GM11168 (cell line): Measurements from ENCODE around the gene GALNT11.
"Not testable (repeated sequence)": the region's sequence is repeated elsewhere in the genome, so short reads cannot be mapped to it uniquely, and the experiment has no call there.

ENCODE experiments used
- in situ Hi-C: fragments of 300-500 bp; cut with MboI; formaldehyde crosslinking; loops from one replicate; pipeline ENCODE4 v1.12.0; 2022; ENCODE audit warnings: low sequenced_read_pairs; ENCODE audit not compliant: unreplicated experiment

GALNT11 gene

DNA sequence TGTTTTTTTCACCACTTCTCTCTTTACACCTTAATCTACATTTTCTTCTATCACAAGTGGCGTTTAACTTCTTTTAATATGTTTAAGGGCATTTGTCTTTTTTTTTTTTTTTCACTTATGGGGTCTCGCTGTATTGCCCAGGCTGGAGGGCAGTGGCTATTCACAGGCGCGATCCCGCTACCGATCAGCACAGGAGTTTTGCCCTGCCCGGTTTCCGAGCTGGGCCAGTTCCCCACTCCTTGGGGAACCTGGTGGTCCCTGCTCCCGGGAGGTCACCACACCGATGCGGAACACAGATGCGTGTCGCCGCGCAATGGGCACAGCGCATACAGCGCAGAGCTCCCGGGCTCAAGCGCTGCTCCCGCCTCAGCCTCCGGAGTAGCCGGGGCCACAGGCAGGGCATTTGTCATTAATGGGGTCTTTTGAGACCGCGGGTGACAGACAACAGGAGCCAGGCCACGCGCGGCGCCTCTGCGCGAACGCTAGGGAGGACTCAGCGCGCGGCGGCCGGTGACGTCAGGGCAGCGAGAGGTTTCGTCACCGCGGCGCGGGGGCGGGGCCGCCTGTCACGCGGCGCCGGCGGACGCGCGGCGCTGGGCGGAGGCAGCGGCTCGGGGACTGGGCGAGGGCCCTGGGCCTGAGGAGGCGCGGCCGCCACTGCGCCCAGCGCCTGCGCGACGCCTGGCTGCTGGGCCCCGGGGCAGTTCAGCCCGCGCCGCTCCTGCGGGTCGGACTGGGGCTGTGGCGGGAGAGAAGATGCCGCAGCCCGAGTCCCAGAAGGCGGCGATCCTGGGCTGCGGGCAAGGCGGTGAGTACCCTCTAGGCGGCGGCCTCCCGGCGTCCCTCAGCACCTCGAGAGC lies at the start of gene GALNT11:
Gene GALNT11, plus strand, starts transcription at position 598 of the 860 bp plus-strand sequence. CDS start 68,554 bp downstream, outside the sequence.
- in situ Hi-C loops = no loop called here

DNA sequence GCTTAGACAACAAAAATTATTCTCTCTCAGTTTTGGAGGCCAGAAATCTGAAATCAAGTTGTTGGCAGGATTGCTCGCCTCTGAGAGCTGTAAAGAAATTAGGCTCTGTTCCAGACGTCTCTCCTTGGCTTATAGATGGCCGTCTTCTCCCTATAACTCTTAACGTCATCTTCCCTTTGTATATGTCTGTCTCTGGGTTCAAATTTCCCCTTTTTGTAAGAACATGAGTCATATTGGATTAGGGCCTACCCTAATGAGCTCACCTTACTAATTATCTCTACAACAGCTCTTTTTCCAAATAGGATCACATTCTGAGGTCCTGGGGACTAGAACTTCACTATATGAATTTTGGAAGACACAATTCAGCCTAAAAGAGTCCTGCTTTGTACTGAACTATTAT lies 46.9 kb upstream of the GALNT11 start:
- in situ Hi-C loops = no loop called here

DNA sequence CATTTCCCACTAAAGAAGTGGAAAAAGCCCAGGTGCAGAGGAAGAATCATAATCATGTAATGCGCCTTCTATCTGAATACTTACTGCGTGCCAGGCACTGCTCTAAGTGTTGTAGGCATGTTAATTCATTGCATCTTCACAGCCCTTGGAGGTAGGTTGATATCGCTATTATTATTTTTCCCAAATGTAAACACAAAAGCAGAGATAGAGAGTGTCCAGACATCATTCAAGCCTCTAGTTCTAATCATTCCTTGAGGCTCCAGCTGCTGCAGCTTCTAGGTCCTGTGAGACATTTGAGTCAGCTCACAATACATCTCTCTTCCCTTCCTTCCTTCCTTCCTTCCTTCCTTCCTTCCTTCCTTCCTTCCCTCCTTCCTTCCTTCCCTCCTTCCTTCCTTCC lies 44.3 kb upstream of the GALNT11 start:
- in situ Hi-C loops = no loop called here

DNA sequence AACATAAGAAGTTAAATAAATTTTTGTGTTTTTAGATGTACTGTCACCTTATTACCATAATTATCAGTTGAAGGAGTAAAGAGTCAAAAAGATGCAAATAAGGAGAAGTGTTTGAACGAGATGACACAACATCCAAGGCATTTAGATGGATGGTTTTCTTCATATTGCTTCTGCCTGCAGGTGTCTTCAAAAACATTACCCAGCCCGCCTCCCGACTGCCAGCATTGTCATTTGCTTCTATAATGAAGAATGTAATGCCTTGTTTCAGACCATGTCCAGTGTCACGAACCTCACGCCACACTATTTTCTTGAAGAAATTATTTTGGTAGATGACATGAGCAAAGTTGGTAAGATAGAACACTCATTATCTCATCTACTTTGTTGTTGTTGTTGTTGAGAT lies 42.7 kb upstream of the GALNT11 start:
- in situ Hi-C loops = no loop called here

GRCh38 chr7:151984612-151985011 lies 40.9 kb upstream of the GALNT11 start:
- in situ Hi-C loops = no loop called here

GRCh38 chr7:151987748-151988529 lies 37.5 kb upstream of the GALNT11 start:
- in situ Hi-C loops = no loop called here

DNA sequence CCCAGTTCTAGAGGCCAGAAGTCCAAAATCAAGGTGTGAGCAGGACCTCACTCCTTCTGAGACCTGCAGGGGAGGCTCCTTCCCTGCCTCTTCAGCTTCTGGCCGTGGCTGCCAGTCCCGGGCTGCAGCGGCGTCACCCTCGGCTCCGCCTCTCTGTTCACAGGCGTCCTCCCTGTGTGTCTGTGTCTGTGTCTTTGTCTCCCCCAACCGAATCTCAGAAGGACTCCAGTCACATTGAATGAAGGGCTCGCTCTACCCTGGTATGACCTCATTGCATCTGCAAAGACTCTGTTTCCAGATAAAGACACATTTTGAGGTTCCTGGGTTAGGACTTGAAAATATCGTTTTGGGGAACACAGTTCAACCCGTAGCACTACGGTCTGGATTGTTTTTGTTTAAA lies 33.1 kb upstream of the GALNT11 start:
- in situ Hi-C loops = no loop called here

GRCh38 chr7:151993977-151994676 lies 31.3 kb upstream of the GALNT11 start:
- in situ Hi-C loops = no loop called here

GRCh38 chr7:151999424-152000090 lies 25.9 kb upstream of the GALNT11 start:
- in situ Hi-C loops = no loop called here

- in situ Hi-C loops = no loop called here
These were observed 25.3 kb upstream of the GALNT11 start for GRCh38 chr7:152000191-152000590.

- in situ Hi-C loops = no loop called here
These were observed 19.1 kb upstream of the GALNT11 start for GRCh38 chr7:152006336-152006735.

DNA sequence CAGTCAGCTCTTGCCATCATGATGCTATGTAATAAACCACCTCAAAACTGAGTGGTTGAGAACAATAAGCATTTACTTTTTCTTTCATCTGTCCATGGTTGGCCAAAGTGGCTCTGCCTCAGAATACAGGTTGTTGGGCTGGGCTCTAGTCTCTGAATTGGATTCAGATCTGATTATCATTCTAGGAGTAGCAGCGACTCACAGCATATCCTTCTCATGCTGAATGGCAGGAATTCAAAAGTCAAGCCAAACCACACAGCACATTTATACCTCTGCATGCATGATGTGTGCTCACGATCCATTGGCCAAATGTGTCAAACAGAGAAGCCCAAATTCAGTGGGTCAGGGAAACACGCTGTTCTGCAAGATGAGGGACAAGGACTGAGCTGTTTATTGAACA lies 13.6 kb upstream of the GALNT11 start:
- in situ Hi-C loops = no loop called here

- in situ Hi-C loops = no loop called here
These were observed 12.2 kb upstream of the GALNT11 start for GRCh38 chr7:152013230-152013629.

DNA sequence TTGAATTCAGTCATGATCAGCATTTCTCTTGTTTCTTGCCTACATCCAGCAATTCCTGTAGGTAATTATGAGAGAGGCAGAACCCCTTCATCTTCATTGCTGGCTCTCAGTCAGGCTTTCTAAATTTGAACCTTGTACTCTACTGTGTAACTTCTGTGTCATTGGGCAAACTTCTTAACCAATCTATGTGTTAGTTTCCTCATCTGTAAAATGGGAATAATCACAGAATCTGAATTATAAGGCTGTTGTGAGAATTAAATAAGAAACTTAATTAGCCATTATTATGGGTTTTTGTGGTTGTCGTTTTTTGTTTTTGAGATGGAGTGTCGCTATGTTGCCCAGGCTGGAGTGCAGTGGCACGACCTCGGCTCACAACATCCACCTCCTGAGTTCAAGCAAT lies 11.5 kb upstream of the GALNT11 start:
- in situ Hi-C loops = no loop called here

- in situ Hi-C loops = no loop called here
These were observed 10.8 kb upstream of the GALNT11 start for GRCh38 chr7:152014722-152015121.

GRCh38 chr7:152015600-152015999 lies 9.9 kb upstream of the GALNT11 start:
- in situ Hi-C loops = no loop called here

DNA sequence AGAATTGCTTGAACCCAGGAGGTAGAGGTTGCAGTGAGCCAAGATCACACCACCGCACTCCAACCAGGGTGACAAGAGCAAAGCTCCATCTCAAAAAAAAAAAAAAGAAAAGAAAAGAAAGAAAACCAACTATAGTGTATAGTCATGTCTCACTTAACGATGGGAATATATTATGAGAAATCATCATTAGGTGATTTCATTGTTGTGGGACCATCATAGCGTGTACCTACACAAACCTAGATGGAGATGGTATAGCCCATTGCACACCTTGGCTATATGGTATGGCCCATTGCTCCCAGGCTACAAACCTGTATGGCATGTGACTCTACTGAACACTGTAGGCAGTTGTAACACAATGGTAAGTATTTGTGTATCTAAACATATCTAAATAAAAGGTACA lies 8.5 kb upstream of the GALNT11 start:
- in situ Hi-C loops = no loop called here

DNA sequence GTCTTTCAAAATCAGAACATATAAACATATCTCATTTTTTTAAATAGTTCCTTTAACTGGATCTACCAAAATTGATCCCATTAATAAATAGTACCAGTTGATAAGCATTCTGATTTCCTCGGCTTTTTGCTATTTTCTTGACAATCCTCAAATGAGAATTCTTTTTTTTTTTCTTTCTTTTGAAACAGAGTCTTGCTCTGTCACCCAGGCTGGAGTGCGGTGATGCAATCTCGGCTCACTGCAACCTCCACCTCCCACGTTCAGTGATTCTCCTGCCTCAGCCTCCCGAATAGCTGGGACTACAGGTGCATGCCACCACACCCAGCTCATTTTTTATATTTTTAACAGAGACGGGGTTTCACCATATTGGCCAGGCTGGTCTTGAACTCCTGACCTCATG lies 7.8 kb upstream of the GALNT11 start:
- in situ Hi-C loops = not testable (repeated sequence)

DNA sequence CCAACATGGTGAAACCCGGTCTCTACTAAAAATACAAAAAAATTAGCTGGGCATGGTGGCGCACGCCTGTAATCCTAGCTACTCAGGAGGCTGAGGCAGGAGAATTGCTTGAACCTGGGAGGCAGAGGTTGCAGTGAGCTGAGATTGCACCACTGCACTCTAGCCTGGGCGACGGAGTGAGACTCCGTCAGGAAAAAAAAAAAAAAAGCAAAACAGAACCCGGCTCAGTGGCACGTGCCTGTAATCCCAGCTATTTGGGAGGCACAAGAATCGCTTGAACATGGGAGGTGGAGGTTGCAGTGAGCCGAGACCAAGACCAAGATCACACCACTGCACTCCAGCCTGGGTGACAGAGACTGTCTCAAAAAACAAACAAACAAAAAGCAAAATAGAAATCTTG lies 3.7 kb upstream of the GALNT11 start:
- in situ Hi-C loops = not testable (repeated sequence)
